Fibroblast of peridontal ligament (primary cell): ENCODE measurements around the gene CFAP58.

ENCODE experiments used
- DNase-seq: peaks from one replicate; pipeline ENCODE4 v3.0.0-alpha.2; 2010; ENCODE audit errors: extremely low read depth

CFAP58 gene, protein sequence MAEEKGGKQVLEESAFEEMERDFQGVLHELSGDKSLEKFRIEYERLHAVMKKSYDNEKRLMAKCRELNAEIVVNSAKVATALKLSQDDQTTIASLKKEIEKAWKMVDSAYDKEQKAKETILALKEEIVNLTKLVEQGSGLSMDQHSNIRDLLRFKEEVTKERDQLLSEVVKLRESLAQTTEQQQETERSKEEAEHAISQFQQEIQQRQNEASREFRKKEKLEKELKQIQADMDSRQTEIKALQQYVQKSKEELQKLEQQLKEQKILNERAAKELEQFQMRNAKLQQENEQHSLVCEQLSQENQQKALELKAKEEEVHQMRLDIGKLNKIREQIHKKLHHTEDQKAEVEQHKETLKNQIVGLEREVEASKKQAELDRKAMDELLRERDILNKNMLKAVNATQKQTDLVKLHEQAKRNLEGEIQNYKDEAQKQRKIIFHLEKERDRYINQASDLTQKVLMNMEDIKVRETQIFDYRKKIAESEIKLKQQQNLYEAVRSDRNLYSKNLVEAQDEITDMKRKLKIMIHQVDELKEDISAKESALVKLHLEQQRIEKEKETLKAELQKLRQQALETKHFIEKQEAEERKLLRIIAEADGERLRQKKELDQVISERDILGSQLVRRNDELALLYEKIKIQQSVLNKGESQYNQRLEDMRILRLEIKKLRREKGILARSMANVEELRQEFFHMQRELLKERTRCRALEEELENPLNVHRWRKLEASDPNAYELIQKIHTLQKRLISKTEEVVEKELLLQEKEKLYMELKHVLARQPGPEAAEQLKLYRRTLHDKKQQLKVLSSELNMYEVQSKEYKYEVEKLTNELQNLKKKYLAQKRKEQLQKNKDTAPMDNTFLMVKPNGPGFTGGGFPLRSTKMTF

DNA sequence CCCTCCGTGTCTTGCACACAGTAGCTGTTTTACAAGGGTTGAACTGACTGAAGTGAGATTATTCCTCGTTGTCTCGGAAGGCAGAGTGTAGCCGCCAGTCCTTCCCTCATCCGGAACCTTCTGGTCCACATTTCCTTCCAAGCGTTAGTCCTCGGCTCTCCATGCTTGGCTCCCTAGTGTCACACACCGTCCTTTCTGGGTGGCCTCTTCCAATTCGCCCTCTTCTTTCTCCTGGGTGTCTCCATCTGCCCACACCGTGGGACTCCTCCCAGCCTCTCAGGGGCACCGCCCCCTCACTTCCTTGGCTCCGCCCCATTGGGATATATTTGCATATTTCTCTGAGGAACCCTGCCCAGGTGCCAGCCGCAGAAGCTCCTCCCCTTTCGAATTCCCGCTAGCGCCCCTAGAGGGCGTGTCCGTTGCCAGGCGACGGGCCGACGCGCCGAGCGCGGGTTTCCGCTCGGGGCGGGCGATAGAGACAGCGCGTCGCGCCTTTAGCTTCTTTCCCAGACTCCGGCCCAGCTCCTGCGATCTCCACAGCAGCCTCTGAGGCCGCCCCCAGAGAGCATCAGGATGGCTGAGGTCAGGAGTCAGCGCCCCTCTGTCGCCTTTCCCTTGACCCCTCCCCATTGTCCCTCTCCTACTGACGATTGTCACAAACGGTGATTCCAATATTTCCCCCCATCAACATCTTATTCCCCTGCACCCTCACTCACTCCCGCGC lies at the start of gene CFAP58:
TSS of gene CFAP58 (plus strand) at position 509 of the 724 bp plus-strand sequence. CDS start at position 574, 65 bp downstream.
- peak; percentile 80 for DNase-seq

DNA sequence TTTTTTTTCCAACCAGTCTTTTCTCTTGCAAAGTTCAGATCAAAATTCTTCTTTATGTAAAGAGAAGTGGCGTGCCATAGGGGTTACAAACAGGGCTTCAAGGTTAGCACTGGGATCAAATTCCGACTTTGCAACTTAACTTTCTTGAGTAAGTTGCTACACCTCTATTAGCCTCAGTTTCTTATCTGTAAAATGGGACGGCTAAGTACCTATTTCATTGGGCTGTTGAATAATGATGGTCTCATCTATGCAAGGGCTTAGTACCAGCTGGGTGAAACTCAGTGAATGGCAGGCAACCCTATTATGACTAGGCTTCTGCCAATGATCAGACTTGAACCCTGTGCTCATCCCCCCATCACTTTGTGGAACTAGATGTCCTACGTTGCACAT lies 49.3 kb upstream of the CFAP58 start:
- no peak for DNase-seq

DNA sequence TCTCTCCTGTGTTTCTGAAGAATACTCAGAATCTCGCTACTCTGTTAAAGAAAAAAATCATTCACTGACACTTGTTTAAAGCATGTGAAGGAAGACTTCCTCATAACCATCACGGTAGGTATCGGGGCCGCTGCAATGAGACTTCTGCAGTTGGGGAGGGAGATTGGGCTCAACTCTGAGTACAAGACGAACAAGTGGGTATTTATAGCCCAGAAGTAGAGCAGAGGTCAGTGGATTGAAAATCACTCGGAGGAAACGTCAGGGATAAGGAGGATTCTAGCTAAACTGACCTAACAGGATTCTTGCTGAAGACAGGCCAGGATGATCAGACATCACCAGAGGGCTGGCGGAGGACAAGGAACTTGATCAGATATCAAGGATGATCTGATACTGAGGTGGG lies 48.7 kb upstream of the CFAP58 start:
- DNase-seq, result no peak

DNA sequence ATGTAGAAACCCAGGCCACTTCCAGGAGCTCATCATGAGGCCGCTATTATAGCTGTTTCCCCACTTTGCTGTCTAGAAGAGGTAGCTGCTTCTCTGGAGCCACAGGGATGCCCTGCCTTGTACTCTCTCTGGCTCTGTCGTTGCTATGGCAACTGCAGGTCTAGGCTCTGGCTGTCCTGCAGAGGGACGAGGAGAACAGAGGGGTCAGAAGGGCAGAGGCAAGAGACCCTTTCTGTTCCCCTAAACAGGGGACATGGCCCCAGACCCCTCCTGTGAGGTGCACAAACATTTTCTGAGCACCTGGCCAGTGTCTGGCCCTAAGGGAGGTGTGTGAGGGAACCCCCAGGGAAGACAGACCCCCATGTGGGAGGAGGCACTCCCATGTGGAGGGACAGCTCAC lies 46.7 kb upstream of the CFAP58 start:
- DNase-seq, result no peak

DNA sequence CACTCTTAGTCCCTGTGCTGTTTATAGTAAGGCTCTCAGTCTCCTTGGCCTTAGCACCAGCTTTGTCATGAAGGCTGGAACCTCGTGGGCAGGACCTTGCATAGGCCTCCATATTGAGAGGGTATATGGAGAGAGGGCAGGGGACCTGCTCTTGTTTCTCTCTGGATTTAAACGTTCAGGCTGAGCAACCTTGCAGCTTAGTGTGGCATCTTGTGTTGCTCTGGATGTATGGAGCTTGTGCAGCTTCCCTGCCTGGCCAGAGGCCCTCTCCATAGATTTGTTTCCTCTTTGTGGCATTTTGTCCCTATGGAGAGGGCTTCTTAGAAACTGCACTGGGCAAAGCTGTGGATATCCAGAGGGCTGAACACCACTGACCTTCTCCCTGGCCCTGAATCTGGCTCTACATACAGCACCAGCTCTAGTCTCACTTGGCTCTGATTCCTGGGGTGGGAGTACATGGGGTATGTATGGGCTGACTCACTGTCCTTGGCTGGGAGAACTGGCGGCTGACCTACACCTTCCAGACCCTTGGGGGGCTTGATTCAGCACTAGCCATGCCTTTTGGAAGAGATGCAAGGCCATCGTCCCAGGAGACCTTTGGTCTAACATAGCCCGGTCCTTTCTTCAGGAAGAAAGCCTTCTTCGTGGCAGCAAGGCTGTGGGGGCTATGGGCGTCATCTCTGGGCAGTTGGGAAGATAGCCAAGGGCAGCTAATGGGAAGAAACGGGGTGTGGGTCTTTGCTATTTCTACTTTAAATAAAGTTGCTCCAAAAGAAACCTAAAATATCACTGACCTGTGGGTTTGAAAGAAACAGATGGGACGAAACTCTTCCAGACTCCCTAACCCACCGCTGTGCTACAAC lies 45.8 kb upstream of the CFAP58 start:
- DNase-seq, result no peak

DNA sequence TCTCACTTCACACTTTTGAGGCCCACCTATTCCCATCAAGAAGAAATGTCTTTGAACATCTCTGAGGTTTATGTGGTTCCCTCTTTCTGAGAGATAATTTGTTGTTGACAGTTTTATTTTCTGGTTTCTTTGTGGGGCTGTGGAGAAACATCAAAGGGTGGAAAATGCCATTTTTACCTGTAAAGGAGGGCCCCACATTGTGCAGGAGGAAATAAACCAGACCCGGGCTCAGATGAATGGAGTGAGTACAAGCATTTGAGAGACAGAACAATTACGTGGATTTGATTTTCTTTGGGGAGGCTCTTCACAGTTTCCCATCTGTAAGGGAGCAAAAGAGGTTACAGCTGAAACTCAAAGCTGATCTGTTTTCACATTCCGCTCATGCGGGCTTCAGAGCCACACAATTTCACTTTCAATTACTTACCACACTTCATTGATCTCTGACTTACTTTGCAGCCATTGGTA lies 45.2 kb upstream of the CFAP58 start:
- no peak for DNase-seq

DNA sequence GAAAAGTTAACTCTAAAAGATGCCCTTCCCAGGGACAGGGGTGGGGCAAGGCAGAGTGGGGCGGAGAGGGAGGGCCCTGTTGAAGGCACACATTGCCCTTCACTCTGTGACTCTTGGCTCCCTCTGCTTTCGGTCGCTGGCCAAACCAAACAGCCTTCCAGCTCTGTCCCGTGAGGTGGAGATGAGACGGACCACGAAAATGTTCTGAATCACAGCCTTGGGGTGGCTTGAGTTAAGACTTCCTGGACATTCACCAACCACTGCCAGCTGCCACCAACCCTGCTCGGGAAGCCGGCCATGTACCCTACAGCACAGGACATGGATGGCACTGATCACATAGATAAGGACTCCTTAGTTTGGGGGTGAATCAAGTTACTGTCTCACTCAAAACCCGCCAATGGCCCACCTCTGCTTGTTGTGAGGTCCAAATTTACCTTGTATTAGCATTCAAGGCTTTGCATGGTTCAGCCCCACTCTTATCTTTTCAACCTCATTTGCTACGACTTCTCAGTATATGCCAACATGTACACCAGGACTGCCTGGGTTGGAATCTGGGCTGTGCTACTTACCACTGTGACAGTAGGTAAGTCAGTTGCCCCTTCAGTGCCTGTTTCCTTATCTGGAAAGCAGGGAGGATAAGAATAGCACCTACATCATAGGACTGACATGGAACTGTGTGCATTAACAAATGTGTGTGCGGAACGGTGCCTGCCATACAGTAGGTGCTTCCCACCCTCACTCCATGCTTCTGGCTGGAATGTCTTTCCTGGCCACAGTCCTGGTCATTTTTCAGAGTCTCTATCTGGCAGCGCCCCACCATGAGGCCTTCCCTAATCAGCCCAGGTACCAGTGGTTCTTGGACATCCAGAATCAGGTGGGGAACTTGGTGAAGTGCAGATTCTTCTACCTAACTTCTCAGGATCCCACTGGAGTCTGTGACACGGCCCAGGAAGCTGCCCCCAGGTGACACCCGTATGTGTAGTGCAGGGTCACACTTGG lies 43.4 kb upstream of the CFAP58 start:
- peak; percentile 87 for DNase-seq

DNA sequence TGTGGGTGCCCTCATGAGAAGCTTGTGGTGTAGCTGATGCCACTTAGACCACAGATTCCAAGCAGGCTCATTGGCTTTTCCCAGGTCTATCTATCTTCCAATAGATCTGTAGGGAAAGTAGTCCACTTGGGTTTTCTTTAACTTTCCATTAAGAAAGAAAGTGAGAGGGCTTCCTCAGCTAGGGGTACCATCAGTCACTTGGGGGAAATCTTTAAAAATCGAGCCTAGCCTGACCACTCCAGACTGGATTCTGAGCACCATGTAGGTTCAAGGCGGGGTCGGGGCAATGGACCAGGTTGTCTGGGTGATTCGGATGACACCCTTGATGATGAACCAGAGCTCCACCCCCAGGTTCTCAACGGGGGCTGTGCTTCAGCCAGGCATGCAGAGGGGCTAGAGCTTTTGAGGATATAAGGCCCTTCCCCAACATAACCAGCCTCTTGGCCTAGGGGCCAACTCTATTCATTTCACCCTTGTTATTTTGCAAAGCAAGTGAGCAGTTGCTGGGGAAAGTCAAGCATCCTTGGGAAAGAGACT lies 42.4 kb upstream of the CFAP58 start:
- DNase-seq, result no peak

DNA sequence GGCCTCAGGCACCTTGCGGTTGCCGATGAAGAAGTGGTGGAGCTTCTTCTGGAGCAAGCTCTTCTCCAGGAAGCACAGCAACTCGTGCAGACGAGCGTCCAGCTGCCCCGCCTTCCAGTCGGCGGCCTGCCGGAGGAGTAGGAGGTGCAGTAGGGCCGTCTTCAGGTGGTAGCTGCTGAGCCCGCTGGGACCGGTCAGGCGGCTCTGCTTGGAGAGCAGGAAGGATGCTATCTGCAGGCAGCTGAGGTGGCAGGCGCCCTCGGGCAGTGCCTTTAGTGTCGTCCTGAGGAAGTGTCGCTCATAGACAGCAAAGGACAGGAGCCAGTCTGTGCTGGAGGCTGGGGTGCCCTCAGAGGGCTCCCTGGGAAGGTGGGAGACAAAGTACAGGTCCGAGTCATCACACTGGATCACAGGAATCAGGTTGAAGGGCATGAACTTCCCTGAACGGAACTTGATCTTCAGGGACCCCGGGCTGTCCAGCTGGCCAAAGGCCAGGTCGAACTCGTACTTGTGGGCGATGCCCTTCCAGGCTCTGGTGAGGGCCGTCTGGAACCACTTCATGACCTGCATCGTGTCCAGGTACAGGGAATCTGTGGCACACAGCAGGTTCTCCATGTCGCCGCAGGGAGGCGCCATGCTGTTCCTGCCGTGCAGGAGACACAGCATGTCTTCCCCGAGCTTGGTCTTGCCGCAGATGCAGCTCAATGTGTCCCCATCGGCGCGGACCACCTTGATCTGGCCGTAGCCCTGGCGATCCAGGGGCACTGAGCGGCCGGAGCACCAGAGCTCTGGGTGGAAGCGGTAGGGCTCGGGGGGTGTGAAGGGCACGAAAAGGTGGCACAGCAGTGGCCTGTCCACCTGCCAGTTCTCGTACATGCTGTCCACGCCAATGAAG lies 38.8 kb upstream of the CFAP58 start:
- DNase-seq, result no peak

DNA sequence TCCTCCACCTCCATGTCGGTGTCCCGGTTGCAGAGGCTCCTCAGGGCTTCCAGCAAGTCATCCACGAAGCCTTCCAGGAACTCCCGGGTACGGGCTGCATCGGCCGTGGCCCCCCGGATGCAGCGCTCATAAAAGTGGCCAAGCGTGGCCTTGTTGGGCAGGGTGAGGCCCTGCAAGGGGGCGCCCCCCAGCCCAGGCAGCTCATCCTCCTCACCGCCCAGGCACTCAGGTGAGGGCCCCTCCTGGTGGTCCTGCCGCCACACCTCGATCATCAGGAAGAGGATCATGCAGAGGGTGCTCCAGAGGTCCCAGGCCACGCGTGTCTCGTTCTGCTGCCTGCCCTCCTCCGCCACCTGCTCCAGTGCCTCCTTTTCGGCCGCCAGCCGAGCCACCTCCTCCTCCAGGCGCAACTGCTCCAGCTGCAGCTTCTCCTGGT lies 38.1 kb upstream of the CFAP58 start:
- DNase-seq, result no peak

DNA sequence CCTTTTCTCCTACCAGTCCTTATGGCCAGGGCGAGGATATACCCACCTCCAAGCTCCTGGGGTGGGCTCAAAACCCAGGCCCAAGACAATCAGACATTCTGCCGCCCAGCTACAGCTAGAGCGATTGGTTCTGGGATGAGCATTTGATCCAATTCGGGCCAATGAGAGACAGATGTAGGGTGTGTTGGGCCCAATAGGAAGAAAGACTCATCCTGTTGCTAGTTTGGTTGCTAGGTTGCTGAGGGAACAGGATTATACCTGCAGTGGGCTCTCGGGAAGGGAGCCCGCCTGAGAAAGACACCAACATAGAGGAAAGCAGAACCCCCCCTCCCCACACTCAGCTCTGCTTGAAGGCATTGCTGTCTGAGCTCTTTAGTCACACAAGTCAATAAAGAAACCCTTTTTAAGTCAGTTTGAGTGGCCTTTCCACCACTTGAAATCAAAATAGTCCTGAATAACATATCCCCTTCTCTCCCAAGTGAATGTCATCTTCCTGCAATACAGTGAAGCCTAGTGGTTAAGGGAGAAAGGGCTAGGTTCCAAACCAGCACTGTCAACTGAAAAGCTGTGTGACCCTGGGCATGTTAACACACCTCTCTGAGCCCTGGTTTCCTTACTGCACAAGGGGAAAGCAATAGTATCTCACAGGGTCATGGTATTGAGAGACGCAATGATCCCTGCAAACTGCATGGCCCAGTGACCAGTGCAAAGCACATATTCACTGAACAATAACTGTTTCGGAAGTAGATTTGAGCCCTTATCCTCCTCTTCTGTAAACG lies 37.1 kb upstream of the CFAP58 start:
- DNase-seq, result no peak

DNA sequence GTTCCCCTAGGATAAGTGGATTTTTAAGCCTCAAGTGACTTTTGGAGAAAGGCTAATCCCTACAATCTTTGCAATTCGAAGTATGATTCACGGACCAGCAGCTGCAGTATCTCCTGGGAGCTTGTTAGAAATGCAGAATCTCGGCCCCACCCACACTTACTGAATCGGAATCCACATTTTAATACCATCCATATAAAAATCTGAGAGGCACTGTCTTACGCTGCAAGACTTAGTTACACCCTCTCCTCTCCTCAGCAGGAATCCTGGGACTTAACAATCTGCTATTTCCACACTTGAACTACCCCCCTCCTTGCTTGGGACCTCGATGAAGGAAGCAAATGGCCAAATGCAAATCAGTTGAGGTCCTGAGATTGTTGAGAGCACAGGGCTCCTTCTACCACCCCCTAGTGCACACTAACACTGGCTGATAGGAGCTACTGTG lies 36.3 kb upstream of the CFAP58 start:
- DNase-seq, result peak; percentile 93

DNA sequence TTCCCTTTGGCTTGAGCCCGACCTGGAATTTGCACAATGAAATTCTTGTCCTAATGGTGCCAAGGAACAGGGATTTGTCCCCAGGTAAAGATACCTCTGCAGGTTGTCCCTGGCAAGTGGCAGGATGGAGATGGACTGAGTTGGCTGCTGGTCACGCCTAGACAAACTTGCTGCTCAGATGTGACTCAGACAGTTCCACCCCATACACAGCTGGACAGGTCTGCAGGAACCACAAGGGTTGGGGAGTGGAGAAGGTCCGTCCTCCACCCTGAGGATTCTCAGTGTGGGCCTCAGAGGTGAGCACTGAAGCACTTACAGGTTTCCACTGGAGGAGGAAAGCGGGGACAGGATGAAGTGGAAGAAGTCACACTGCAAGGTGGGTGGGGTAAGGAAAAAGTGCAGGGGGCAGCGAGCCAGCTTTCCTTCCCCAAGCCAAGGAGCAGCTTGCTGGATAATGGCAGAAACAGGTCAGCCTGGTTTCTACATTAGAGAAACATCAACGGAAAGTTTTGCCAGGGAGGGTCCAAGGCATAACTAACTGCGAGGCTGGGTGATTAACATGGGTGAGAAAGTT lies 35.8 kb upstream of the CFAP58 start:
- DNase-seq, result no peak

DNA sequence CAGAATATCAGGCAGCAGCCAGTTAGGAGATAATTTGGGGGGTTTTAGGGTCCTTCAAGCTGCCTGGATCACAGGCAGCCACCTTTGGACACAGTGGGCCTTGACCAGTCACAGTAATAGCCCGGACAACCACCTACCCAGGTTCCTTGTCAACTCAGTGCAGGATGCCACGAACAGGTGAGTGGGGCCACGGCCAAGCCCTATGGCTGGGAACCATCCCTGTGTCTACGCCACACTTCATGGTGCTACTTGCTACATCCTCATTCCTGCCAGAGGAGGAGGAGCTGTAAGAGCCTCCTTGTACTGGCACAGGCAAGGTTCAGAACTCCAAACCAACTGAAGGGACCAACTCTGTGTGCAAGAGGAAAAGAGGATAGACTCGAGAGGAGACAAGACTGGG lies 35.3 kb upstream of the CFAP58 start:
- no peak for DNase-seq

DNA sequence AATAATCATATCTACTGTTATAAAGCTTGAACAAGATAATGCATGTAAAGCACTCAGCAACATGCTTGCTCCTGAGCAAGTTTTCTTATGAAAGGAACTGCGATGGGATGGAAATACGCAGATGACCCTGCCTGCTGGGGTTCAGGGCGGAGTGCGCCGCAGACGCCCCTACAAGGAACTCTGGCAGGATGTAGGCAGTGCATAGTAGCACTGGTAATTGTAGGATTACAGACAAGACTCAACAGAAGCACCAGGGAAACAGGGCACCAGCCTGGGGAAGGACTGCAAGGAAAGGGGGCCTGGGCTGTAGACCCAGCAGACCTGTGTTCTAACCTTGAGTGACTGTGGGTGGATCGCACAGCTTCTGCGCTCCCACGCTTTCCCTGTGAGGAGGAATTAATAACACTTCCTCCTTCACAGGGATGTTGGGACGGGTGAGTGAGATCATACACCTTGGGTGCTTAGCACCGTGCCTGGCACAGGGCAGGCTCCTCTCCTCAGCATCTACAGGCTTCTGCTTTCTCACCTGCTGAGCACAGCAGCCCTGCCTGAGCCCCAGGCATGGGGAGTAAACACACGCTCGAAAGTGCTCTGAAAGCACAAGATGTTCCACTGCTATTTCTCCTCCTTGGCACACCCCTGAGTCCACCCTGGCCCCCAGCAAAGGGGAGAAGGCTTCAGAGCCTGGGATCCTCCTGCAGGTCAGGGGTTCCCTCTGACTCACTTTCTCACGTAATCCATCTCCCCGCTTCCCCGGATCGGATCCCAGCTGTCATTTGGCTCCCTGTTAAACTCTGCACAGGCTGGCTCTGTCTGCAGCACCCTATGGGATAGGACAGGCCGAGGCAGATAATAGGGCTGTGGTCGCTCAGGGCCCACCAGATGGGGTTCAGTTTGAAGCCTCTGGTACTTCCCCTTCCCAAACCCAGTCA lies 34.6 kb upstream of the CFAP58 start:
- no peak for DNase-seq

DNA sequence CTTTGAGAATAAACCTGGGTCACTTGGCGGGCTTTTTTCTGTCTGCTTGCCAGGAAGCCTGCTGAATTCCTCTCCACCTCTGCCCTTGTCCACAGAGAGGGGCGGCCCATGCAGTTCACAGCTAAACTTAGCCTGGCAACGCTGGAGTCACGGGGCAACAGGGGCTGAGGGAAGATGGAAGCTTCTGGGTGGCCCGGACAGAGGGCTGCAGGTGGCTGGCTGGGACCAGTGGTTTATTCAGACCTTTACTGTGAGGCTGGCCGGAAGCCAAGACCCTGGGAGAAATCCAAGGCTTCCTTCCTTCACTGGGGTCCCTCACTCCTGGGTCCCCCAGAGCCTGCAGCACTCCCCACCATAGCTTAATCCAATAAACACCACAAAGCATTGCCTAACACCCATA lies 32.4 kb upstream of the CFAP58 start:
- DNase-seq, result no peak
